Measurements from ENCODE around the gene LINGO4. TPM values are rescaled to one million over a fixed set of nuclear protein-coding genes. Genes with fewer than 3 reads are reported as not detected.

The LINGO4 gene, protein sequence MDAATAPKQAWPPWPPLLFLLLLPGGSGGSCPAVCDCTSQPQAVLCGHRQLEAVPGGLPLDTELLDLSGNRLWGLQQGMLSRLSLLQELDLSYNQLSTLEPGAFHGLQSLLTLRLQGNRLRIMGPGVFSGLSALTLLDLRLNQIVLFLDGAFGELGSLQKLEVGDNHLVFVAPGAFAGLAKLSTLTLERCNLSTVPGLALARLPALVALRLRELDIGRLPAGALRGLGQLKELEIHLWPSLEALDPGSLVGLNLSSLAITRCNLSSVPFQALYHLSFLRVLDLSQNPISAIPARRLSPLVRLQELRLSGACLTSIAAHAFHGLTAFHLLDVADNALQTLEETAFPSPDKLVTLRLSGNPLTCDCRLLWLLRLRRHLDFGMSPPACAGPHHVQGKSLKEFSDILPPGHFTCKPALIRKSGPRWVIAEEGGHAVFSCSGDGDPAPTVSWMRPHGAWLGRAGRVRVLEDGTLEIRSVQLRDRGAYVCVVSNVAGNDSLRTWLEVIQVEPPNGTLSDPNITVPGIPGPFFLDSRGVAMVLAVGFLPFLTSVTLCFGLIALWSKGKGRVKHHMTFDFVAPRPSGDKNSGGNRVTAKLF
- polyA plus RNA-seq (2013, experiment 1 of 2; ENCODE audit: insufficient read length) = not detected
- polyA plus RNA-seq (2013, experiment 2 of 2; ENCODE audit: insufficient read length) = not detected

DNA sequence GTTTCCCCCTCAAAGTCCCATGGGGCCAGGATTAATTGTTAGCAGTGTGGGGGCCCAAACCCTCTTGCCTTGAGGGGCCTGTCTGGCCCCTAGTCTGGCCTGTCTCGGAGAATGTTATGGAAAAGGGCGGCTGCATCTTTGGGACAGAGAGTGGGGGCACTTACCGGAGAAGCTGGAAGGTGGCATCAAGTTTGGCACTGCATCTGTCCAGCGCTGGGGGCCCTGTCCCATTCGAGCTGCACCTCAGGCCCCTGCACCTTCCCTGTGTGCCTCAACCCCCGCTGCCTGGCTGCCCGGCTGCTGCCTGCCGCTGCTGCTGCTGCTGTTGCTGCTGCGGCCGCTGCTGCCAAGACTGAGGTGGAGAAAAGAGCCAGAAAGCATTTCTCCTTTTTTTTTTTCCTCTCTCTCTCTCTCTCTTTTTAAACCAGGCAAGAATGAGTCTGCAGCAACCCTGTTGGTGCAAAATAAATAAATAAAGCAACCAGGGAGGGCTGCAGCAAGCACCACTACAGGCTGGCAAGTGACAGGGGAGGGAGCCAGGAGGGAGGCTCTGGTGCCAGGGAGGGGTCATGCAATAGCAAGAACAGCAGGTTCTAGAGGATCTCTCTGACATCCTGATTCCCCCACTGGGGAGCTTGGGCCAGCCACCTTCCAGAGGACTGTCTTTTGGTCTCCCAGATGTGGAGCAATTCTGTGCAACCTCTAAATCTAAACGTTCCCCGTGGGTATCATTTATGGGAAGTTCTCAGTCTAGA, at the start of gene LINGO4:
Gene LINGO4 (minus strand): TSS at position 354 of the 755 bp plus-strand sequence. CDS start 2,715 bp downstream, outside the sequence.
- no peak for DNase-seq

DNA sequence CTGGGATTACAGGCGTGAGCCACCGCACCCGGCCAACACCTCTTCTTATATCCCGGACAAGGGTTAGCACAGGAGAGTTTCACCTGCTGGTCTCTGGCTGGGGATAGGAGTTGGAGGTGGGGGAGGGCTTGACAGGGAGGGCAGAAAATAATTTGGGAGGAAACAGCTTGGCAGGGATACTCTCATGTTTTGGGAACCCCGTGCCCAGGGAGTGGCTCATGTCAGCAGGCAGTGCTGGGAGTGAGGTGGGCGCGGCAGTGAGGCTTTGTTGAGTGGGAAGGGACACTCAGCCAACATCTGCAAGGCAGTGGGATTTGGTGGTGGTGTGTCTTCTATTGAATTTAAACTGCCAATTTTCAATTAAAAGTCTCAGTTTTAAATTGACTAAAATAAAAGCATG, 49.4 kb upstream of the LINGO4 start:
- DNase-seq = no peak

DNA sequence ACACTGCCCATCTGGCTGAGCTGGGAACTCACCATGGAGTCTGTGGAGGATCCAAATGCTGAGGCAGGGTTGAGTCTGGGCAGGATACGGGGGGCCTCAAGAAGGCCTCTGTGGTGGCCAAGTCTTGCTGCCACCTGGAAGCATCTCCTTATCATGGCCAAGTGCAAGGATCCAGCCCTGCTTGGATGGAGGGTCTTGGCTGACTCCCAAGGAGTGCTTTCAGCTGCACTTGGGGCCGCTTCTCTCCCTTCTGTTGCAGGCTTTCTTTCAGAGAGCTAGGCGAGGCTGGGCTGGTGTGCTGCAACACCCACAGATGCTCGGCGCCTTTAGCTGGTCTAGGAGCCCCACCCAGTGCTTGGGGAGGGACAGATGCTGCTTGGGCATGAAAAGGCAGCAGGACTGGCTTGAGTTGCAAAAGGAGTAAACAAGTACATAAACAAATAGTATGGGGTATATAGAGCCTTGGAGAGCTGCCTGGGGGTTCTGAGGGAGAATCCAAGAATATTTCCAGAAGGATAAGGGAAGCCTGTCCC, 48.3 kb upstream of the LINGO4 start, which contains the start of gene THEM5:
Gene THEM5 (minus strand): TSS at position 302 of the 533 bp plus-strand sequence. CDS start 147 bp downstream, at position 155.
- no peak for DNase-seq

DNA sequence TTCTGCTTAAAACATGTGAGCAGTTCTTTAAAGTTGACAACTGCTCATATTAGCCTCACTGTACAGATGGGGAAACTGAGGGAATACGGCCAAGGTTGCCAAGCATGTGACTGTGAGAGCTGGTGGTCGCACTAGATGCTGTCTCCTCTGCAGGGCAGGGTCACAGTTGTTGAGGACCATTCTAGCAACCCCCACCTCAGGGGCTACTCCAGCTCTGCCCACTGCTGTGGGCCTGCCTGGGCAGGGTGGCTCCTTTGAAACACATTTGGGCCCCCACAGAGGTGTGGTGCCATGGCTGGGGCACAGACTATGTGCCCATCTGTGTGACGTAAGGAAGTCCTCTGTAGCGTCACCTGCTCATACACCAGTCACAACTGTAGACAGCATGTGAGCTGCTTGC, 47.5 kb upstream of the LINGO4 start:
- DNase-seq = no peak

DNA sequence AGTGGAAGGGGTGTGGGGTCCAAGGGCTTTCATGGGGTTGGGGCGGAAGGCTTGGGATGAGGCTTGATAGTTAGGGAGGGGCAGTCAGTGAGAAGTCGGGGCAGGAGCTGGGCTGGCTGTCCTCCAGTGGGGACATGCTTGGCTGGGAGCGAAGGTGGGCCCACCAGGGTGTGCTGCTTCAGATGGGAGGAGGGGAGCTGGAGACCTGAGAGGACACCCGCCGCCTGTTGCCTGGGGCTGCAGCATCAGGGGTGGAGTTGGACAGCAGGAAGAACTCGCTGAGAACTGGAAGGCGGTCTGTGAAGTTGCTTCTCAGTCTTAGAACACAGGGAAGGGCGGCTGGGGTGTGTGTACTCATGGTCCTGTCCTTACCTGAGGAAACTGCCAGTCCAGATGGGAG, 46.7 kb upstream of the LINGO4 start:
- DNase-seq = no peak

DNA sequence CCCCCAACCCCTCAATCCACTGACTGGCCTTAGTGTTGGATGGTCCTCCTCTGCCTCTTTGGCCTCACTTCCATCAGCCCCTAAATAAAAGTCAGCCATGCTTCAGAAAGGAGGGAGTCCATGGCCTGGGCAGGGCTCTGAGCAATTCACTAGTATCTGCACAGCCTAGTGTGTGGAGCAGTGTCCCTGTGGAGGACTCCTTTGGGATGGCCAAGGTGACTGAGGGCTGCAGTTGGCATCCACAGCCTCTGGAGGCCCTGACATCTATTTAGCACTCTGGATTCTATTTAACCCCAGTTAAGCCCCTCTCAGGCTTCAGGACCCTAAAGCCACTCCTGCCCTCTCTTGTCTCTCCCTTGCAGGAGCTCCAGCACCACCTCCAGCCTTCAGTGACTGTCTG, 44.7 kb upstream of the LINGO4 start:
- DNase-seq = no peak

DNA sequence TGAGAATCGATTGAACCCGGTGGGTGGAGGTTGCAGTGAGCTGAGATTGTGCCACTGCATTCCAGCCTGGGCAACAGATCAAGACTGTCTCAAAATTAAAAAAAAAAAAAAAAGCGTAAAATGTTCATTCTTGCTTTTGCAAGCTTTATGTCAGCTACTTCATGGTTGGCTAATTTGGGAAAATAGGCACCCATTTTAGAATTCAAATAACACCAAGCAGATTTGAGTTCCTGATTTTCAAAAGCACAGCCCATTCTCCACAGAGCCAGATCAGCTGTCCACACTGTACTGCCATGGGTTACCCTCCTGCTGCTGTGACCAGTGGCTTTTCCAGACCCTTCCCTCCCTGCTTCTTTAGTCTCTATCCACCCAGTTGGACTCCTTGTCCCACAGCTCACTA, 43.9 kb upstream of the LINGO4 start:
- no peak for DNase-seq

DNA sequence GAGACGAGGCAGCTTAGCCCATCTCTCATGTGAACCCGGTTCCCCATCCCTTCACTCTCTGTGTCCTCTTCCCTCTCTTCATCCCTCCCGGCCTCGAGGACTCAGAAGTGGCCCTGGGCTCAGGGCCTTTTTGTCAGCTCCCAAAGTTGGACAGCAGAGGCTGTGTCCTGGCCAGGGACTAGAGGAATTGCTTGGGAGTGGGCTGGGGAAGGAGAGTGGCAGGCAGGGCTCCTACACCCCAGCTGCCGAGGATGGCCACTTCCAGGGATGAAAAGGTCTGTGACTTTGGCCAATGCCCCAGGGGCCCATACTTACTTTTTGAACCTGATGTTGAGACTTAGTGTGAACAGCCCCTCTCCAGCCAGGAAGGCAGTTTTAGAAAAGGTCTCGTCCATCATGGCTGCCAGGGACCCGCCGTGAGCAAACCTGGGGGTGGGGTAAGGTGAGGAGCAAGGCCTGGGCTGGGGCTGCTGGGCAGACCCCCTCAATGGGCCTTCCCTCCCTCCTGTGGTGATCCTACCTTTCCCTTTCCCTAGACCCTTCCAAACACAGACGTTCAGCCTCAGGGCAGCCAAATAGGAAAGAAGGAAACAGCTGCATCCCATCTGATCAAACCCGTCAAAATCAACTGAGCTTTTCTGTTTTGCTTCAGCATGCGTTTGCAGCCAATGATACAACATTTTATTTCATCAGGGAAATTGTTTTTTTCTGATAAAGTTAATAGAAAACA, 42.8 kb upstream of the LINGO4 start:
- DNase-seq = no peak

DNA sequence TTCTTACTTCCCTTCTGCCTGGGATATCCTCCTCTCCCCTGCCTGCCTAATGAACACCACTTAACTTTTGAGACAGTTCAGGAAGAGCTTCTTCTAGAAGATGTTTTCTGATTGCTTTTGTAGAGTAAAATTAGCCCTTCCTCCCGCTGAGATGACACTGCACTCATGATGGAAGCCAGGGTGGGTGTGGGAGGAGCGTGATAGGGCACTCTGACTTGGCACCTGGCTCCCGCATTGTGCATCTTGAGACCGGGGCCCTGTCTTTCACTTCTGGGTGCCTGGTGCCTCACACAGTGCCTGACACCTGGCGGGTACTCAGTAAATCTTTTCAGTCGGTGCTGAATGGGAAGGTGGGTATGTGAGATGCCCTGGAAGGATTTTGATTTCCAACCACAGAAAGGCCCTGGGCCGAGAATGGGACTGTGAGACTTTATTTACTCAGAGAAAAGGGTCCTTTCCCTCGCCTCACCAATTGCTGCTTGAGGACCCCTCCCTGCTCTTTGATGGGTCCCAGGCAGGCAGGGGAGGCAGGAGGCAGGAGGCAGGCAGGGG, 41.5 kb upstream of the LINGO4 start:
- no peak for DNase-seq

DNA sequence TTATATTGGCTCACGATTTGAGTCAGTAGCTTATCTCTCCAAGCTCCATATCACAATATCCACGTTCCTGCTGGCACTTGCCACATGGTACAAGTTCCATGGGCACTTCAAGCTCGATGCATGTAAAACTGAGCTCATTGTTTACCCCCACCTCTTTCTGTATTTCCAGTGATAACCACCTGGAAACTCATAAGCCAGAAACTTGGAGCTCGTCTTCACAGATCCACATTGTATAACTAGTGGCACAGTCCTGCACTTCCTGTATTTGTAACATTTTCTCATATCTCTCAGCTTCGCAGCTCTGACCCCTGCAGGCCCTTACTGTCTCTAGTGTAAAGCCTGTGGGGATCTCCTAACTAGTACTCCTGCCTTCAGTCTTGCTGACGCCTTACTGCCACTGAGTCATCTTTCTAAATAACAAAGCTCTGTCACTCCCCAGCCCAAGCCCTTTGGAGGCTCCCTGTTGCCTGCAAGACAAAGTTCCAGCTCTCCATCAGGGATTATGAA, 40.9 kb upstream of the LINGO4 start:
- peak; percentile 73 for DNase-seq

DNA sequence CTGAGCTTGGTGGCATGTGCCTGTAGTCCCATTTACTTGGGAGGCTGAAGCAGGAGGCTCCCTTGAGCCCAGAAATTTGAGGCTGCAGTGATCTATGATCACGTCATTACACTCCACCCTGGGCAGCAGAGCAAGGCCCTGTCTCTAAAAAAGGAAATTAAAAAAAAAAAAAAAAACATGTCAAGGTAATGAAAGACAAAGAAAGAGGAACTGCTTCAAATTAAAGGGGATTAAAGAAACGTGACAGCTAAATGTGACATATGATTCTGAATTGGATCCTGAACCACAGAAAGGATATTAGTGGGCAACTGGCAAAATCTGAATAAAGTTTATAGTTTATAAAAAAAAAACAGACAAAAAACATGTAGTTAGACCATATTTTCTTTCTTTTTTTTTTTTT, 38.2 kb upstream of the LINGO4 start:
- DNase-seq = no peak

DNA sequence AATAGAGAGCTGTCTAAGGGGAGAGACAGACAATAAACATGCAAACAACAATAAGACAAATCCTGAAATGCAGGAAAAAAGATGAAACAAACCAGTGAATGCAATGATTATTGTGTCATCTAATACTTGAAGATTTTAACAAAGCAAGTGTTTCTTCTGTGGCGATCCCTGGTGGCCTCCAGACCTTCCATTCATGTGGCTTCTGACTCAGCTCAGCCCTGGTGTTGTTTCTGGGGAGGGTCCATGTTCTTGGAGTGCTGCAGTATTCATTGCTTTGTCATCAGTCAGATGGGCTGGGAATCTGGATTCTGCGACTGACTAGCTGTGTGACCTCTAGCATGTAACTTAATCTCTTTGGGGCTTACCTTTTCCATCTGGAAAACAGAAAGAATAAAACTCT, 35.9 kb upstream of the LINGO4 start:
- peak; percentile 69 for DNase-seq

DNA sequence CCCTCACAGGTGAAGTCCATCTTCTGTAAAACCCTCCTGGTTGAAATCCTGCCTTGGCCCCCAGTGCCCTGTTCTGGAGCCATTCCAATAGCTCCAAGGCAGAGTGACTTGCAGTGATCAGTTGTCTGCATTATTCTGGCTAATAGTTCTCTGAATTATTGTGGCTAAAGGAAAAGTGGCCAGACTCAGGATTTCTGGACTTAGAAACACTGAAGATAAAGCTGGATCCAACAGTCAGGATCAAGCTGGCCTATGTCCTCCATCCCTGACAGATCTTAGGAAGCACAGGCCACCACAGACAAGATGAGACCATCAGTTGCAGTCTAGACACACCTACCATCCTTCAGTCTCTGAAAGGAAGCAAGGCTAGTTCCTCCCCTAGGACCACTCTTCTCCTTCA, 35.2 kb upstream of the LINGO4 start:
- no peak for DNase-seq

DNA sequence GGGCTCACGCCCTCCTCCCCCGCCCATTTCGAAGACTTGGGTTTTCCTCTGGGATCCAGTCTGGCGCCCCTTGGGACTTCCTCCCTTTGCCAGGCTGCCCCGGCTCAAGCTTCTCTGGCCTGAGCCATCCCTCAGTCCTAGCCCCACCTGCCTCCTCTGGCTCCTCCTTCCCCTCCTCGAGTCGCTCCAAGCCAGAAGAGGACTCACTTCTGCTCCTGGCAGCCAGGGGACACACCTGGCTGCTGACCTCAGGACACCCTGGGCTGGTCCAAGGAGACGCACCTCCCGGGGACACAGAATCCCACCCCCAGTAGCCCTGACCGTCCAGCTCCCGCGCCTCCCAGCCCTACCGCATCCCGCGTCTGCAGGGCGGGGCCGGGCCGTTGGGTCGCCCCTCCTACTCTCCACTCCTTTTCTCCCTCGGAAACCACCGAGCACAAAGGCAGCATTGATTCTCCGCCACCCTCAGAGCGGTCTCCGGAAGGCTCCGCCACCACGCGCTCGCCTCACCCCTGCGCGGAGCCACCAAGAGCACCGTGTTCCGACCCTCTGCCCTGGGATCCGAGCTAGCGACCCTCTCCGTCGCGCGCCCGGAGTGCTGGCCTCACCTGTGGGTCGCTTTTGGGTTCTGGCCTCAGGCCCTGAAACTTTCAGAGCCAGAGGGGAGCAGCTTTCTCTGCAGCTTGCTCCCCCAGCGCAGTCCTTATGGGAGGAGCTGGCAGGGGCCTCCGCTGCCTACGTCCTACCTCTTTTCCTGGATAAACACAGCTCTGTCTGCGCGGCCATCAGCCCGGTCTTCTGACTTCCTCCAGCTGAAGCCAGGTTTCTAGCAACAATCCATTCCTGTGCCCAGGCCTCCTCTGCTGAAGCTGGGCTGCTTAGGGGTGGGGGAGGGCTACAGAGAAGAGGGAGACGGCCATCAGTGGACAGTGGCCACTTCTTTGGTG, 34.5 kb upstream of the LINGO4 start, which contains the start of gene C2CD4D:
Gene C2CD4D (minus strand): TSS at position 364 of the 947 bp plus-strand sequence. CDS start 831 bp downstream, outside the sequence.
- DNase-seq = no peak

DNA sequence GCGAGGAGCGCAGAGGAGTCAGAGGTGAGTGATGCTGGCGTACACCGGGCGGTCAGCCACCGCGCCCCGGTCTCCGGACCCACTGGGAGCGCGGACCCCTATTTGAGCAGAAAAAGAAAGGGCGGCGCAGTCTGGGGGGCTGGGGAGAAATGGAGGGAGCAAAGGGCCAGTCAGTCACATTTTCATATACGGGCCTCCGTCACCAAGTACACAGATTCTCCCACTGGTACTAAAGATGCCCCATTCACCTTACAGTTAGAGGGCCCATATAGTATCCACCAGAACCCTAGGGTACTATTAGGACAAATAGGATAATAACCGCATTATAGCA, 33.8 kb upstream of the LINGO4 start:
- no peak for DNase-seq

DNA sequence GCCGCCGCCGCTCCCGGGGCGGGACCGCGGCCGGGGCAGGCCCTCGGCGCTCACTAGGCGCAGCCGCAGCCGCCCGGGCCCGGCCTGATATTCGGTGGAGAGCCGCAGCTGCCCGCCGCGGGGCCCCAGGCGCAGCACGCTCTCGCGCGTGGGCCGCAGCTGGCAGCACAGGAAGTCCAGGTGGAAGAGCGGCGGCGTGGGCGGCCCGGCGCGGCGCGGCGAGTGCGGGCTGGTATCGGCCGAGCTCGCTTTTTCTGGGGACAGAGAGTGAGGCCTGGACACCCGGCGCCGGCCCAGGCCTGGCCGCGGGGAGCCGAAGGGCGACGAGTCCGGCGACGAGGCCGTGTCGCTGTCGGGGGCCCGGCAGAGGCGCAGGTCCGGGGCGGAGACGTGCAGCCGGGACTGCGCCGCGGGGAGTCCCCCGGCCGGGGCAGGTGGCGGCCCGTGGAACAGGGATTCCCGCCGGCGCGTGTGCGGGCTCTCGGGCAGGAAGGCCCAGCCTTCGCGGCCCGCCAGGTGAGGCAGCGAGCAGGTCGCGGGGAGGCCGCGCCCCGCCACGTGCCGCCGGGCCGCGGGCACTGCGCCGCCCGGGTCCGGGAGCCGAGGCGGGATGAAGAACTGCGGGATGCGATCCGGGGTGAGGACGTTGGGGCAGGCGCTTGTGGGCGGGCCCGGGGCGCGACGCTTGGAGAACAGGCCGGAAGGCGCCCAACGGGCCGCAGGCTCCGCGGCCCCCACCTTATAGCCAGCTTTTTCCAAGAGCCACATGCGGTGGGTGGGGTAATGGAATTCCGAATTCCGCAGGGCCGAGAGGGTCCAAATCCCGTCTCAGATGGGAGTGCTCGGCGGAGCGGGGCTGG, 33.2 kb upstream of the LINGO4 start:
- no peak for DNase-seq

DNA sequence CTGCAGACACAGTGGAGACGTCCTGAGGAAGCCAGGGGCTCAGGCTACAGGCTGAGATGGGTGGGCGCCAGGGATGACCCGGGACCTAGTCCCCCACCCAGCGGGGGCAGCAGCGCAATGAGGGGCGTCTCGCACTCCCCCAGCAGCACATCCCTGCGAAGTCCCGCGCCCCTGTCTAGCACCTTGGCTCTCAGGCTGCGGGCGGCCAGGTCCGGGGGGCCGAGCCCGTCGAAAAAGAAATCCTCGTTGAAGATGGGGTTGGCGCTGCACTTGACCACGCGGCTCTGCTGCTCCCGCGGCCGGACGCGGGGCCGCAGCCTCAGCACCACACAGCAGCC, 32.6 kb upstream of the LINGO4 start:
- DNase-seq = no peak

DNA sequence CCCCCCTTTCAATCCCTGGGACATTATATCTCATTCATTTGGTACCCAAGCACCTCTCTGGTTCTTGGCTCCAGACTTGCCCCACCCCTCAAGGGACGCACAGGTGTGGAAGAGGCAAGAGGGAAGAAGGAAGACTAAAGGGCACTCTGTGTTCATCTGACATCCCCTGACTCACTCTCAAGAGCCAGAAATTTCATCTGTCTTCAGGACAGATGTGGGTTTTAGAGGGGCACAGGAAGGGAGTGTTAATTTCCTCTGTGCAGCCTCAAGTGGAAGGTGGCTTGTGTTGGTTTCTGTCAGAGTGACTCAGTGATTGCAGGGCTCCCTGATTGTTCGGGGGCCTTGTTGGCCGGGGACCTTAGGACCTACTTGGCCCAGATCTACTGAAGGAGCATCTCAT, 32.0 kb upstream of the LINGO4 start:
- DNase-seq = no peak

DNA sequence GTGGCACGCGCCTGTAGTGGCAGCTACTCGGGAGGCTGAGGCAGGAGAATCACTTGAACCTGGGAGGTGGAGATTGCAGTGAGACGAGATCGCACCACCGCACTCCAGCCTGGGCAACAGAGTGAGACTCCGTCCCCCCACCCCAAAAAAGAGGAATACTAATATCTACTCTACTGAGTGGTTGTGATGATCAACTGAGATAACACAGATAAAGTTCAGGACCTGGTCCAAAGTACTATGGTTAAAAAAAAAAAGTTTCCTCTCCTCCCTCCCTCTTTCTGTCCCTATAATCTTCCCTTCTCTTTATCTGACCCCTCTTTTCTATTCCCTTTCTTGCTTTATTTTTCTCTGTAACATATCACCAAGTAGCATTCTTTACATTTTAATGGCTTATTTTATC, 30.4 kb upstream of the LINGO4 start:
- no peak for DNase-seq

DNA sequence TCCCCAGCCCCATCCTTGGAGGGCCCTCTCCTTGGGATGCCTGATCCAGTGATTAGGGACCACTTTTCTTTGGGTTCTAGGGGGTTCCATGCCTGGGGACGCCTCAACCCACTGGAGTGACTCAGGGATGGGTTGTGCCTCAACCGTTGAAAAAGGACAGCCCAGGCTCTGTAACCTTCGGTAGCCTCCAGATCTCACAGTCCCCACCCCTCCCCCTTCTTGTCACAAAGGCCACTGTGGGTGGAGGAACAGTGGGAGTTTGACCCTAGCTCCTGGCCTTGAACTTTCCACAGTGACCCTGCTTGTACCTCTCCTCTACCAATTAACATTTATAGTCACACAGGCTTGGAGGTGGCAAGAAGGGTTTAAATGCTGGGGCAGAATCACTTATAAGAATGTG, 29.0 kb upstream of the LINGO4 start:
- no peak for DNase-seq
